GM18526 (cell line): ENCODE results near the gene PARP6.

Source experiments
- POLR2A ChIP-seq: IDR thresholded peaks from 3 replicates; pipeline ENCODE4 v1.6.1; 2011; ENCODE audit not compliant: insufficient read length; ENCODE audit errors: extremely low read depth

PARP6 gene

DNA sequence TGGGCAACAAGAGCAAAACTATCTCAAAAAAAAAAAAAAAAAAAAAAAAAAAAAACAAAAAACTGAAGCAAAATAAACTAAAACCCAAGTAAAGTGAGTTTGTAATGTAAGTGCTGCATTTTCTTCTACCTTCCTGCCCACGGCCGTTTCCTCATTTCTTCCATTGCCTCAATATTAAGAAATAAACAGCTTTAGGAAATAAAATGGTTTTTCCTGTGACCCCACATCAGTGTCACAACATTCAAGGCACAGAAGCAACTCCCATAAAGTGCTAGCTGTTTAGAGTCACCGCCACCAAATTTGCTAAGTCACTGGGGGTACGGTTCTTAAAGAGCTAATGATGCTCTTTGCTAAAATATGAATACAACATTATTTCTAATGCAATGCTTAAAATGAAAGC, 44.6 kb downstream of the PARP6 start:
- TF ChIP-seq POLR2A: no peak

- no peak for TF ChIP-seq POLR2A
These were observed 45.2 kb downstream of the PARP6 start for GRCh38 chr15:72227192-72227586.

- no peak for TF ChIP-seq POLR2A
These were observed 49.1 kb downstream of the PARP6 start for GRCh38 chr15:72223278-72223677.

DNA sequence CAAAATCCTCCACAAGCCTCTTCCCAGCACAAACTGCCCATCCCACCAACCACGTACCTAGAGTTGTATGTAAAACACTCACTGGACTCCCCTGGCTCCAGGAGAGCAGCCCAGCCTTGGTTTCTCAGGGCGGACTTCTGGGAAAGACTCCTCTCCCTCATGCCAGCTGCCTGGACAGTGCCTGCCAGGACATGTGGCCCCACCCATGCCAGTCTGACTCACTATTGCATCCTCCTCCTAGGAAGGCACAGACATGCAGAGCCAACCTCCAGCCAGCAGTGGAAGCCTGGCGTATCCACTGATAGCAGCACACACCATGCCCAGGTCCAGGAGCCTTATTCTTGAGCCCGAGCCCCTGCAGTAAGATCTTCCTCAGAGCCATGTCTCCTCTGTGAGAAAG, 50.0 kb downstream of the PARP6 start:
- no peak for TF ChIP-seq POLR2A

- no peak for TF ChIP-seq POLR2A
These were observed 51.7 kb downstream of the PARP6 start for GRCh38 chr15:72220687-72221086.

GRCh38 chr15:72217216-72217615, 55.1 kb downstream of the PARP6 start:
- no peak for TF ChIP-seq POLR2A

GRCh38 chr15:72216079-72216478, 56.3 kb downstream of the PARP6 start:
- TF ChIP-seq POLR2A: no peak

DNA sequence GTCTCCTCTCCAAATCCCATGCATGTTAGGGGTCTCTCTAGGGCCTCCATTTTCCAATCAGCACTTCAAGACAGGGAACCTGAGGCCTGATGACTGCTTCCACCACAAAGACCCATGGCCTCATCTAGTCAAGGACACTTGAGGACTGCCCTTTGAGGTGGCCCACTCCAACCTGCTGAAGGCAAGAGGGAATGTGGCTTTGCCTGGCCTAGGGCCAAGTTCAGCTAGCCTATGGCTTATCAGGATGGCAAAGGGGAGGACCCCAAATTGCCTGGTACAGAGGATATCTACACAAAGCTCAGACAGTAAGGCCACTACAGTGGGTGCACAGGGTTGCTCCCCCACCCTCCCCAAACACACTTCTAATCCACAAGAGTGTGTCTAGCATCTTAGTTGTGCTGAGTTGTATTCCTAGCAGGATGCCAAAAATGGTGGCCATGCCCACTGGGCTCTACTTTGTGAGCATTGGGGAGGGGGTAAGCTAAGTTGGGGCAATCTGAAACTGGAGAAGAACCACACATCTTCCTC, 64.7 kb downstream of the PARP6 start:
- no peak for TF ChIP-seq POLR2A

DNA sequence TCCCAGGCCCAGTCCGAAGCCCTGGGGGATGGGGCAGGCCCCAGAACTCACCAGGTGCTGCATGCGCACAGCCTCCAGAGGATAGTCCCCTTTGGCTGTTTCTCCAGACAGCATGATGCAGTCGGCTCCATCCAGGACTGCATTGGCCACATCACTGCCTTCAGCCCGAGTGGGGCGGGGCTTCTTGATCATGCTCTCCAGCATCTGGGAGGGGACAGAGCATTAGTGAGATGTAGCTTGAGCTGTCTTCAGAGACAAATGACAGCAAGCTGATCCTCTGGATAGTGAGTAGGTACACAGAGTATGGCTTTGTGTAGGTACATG, 65.7 kb downstream of the PARP6 start:
- no peak for TF ChIP-seq POLR2A

DNA sequence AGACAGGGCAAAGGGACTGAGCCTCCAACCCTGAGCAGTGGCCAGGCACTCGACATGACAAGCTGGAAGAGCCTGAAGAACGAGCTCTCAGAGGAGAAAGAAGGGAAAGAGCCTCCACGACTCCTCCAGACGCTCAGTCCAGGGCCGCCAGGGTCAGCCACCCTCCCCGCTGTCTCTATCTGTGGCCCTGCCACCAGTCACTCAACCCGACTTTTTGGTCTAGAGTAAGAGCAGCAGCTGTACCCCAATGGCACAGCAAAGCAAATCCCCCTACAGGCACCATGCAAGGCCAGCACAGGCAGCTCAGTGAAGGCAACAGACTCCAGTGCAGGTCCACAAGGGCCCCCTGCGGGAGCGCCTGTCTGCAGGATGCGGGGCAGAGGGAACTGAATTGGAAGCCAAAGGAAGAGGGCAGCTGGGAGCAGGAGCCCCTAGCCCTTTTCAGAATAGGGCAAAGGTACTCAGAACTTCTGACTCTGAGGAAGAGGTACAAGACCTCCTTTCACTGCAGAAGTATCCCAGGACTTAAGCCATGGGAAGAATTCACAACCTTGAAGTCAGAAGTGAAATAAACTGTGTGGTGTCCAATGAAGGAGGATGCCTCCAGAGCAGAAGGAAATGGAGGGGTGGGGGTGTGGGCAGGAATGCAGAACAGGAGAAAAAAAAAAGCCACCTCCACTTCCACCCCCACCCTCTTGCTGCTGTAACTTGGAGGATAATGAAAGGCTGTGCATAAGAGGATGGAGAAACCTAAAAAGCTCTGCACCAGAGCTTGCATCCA, 66.3 kb downstream of the PARP6 start:
- TF ChIP-seq POLR2A: no peak

DNA sequence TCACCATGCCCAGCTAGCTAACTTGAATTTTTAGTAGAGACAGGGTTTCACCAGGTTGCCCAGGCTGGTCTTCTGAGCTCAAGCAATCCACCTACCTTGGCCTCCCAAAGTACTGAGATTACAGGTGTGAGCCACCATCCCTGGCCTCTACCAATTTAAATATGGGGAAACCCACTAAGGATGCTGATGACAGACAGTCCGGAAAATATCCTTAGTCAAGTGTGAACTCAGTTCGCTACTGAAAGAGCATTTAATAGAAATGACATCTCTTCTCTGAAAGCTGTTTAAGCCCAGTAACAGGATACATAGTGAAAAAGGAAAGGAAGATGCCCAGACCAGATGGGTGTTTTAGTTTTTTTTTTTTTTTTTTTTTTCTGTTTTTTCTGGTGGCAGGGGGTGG, 67.1 kb downstream of the PARP6 start:
- no peak for TF ChIP-seq POLR2A

DNA sequence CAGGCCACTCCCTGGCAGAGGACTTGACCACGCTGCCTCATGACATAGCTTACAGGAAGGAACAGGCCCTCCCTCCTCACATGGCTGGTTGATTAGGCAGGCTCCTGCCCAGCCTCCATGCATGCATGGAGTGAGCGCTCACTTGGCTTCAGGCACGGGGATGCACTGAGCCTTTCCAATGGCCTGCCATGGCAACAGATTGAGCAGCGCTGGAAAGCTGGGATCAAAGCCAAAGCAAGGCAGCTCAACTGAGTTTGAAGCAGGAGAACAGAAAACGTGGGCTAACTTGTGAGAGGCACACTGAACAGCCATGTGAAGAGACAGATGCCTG, 68.9 kb downstream of the PARP6 start:
- no peak for TF ChIP-seq POLR2A

GRCh38 chr15:72202801-72203506, 69.4 kb downstream of the PARP6 start:
- no peak for TF ChIP-seq POLR2A

DNA sequence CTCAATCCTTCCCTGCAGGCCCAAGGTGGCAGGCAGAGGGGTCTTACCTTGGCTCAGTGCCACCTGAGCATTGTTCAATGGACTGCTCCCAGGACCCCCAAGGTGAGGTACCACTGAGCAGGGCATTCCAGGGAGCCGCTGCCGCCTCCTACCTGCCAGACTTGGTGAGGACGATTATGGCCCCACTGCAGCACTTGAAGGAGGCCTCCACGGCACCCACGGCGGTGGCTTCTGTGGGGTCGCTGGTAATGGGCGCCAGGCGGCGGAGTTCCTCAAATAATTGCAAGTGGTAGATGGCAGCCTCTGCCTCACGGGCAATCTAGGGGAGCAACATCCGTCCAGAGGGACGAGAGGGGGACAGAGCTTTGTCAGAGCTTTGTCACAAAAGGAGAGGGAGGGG, 70.1 kb downstream of the PARP6 start:
- no peak for TF ChIP-seq POLR2A

GRCh38 chr15:72201391-72201921, 70.9 kb downstream of the PARP6 start:
- TF ChIP-seq POLR2A: peak; percentile 16
